Muscle of arm (tissue), 12 donors: ENCODE data around the gene DDX54. TPM values are rescaled to one million over a fixed set of nuclear protein-coding genes. Genes with fewer than 3 reads are reported as not detected.

ENCODE experiments used
- DNase-seq: peaks from one replicate; pipeline ENCODE4 v3.0.0-alpha.2; 2013
- polyA plus RNA-seq, 12 donors: library from polyadenylated mRNA; unstranded; fragments of 120-200 nt; gene quantifications; one replicate each; pipeline ENCODE4 v1.2.1, GENCODE V29; 2013; ENCODE audit not compliant: insufficient read length in 12 of 12

DDX54 gene
- polyA plus RNA-seq, 12 donors, result 37.7 to 70.6 (median 52.6) TPM; not detected in 1

GRCh38 chr12:113164014-113164413, 21.3 kb downstream of the DDX54 start:
- no peak for DNase-seq

GRCh38 chr12:113163030-113163360, 22.3 kb downstream of the DDX54 start:
- DNase-seq, result no peak

DNA sequence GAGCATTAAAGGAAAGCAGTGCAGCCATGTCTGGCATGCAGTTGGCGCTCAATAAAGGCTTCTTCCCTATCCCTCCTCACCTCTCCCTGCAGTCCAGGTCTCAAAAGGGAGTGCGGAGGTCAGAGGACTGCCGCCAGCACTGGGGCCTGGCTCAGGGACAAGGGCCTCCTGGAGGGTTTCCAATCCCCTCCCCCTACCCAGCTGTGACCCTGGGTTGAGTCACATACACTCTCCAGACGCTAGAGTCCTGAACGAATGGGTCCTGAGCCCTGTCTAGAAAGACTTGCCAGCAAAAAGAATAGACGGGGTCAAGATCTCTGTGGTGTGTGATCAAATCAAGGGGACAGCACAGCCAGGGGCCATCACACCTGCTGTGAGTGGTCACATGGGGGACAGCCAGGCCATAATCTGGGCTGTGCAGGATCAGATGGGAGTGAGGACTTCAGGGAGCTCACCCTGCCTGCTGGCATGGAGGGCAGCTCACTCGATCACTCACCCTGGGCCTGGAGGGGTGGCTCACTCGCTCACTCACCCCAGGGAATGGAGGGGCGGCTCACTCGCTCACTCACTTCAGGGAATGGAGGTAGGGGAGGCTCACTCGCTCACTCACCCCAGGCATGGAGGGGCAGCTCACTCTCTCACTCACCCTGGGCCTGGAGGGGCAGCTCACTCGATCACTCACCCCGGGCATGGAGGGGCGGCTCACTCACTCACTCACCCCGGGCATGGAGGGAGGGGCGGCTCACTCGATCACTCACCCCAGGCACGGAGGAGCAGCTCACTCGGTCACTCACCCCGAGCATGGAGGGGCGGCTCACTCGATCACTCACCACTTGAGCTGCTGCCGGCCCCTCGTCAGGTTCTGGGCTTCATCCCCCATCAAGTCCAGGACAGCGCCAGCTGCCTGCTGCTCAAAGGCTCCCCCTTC, 22.9 kb downstream of the DDX54 start:
- no peak for DNase-seq

- no peak for DNase-seq
Observed at GRCh38 chr12:113161415-113162016, 23.8 kb downstream of the DDX54 start.

GRCh38 chr12:113159937-113160336, 25.3 kb downstream of the DDX54 start:
- no peak for DNase-seq

DNA sequence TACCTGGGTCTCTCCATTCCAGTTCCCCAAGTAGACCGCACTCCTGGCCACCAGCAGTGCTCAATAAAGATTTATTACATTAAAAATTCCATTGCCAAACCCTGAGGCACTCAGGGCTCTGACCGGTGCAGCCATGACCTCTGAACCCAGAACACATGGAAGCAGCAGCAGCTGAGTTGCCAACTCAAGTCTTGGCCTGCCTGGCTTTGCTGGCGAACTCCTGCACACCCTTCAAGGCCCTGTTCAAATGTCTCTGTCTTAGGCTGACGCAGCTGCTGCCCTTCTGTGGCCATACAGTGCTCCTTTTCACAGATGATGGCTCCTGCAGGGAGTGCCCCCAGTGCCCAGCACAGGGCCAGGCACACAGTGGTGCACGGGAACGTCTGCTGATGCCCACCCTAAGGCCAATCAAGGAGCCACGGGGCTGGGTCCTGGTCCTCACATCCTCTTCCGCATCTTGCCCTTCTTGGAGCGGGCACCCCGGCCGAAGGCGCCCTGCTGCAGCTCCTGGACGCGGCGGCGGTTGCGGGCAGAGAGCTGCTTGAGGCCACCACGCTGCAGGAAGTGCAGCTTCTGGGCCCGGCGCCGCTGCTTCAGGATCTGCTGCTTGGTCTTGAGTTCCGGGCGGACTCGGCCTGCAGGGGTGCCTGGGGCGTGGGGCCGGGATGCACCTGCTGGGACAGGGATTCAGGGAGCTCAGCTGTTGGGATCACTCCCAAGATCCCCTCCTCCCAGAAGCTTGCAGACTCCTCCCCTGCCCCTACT, 26.7 kb downstream of the DDX54 start:
- DNase-seq, result no peak

DNA sequence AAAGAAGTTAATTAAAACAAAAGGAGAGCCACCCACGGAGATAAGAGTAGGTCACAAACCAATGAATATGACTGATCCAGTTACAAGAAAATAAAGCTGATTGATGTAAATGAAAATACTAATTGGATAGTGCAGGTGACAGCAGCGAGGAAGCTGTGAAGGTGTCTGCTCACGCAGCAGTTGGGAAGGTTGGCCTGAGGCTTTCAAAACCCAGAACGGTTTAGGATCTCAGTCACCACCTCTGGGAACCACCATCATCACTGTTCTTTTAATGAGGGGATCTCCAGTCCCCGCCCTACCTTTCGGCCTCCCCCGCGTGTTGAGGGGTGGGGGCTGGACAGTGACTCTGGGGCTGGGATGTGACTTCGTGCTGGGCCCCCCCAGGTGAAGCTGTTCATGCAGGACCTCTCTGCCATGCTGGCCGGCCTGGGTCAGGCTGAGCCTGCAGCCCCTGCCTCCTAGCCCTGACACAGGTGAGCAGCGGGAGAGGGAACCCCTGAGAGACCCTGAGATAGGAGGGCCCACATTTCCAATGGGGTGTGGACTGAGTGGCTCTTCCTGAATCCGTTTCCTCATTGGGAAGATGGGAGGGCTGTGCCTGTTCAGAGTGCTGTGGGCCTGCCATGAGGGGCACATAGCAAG, 27.9 kb downstream of the DDX54 start:
- DNase-seq, result no peak

- DNase-seq, result no peak
Observed at GRCh38 chr12:113155646-113156045, 29.6 kb downstream of the DDX54 start.

- DNase-seq, result no peak
Observed at GRCh38 chr12:113155060-113155459, 30.2 kb downstream of the DDX54 start.

GRCh38 chr12:113154351-113154973, 30.8 kb downstream of the DDX54 start:
- no peak for DNase-seq

- peak; percentile 68 for DNase-seq
Observed at GRCh38 chr12:113152835-113153814, 32.2 kb downstream of the DDX54 start.

DNA sequence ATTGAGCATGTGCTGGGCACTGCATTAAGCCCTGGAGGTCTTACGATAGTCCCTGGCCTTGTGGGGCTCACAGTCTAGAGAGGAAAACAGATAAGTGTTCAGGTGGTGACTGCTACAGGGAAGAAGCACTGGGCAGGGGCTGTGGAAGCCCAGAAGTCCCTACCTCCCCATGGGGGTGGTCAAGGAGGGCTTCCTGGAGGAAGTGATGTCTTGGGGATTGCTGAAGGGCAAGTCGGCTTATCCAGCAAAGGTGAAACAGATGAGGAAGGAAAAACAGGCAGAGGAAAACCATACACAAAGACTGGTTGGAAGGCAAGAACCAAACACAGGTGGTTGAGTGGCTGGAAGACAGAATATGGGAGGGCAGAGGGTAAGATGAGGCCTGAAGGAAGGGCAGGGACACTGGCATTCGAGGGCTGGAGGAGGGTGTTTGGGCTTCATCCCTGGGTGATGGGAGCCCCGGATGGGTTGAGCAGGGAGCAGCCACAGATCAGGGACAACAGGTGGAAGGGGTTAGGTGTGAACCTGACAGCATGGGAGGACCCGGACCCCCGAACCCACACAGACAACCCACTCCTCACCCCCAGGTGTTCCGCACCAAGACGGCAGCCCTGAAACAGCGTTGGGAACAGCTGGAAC, 33.0 kb downstream of the DDX54 start:
- DNase-seq, result no peak

- no peak for DNase-seq
Observed at GRCh38 chr12:113151655-113152054, 33.6 kb downstream of the DDX54 start.

- peak; percentile 58 for DNase-seq
Observed at GRCh38 chr12:113149361-113150150, 35.7 kb downstream of the DDX54 start, which contains the start of gene CFAP73. TSS of gene CFAP73 (plus strand) at chr12:113149724. CDS start at chr12:113149858, 134 bp downstream.

GRCh38 chr12:113146999-113147398, 38.3 kb downstream of the DDX54 start:
- no peak for DNase-seq

DNA sequence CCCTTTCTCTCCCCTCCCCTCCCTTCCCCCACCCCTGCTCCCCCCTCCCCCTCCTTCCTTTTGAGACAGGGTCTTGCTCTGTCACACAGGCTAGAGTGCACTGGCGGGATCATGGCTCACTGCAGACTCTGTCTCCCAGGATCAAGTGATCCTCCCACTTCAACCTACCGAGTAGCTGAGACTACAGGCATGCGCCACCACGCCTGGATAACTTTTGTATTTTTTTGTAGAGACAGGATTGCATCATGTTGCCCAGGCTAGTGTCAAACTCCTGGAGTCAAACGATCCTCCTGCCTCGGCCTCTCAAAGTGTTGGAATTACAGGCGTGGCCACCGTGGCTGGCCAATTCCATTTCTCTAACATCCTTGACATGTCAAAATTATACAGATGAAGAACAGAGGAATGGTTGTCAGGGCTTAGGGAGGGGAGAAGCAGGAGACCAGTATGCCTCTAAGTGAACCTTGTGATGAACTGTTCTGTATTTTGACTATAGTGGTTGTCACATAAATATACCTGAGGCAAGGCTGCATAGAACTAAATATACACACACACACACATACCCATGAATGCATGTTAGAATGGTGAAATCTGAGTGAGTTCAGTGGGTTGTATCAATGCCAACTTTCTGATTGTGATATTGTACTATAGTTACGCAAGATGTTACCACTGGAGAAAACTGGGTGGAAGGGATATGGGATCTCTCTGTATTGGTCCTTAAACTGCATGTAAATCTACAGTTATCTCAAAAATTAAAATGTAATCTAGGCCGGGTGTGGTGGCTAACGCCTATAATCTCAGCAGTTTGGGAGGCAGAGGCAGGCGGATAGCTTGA, 39.3 kb downstream of the DDX54 start:
- no peak for DNase-seq

- DNase-seq, result no peak
Observed at GRCh38 chr12:113144806-113145205, 40.5 kb downstream of the DDX54 start.

GRCh38 chr12:113143959-113144358, 41.3 kb downstream of the DDX54 start:
- no peak for DNase-seq
